IPS DF 4.7 (cell line): ENCODE measurements around the gene BRSK2.

Source experiments
- DNase-seq: peaks from one replicate; pipeline ENCODE4 v3.0.0-alpha.2; 2013; ENCODE audit warnings: low spot score; ENCODE audit errors: extremely low read depth

BRSK2 gene

GRCh38 chr11:1395773-1396374, 6.1 kb downstream of the BRSK2 start:
- DNase-seq: no peak

- DNase-seq: no peak
These were observed 6.7 kb downstream of the BRSK2 start for GRCh38 chr11:1396375-1396841.

GRCh38 chr11:1397146-1397861, 7.6 kb downstream of the BRSK2 start:
- no peak for DNase-seq

- DNase-seq: no peak
These were observed 8.3 kb downstream of the BRSK2 start for GRCh38 chr11:1397862-1398527.

GRCh38 chr11:1398528-1399235, 8.9 kb downstream of the BRSK2 start:
- no peak for DNase-seq

GRCh38 chr11:1399386-1400316, 9.9 kb downstream of the BRSK2 start:
- no peak for DNase-seq

GRCh38 chr11:1400317-1401170, 10.8 kb downstream of the BRSK2 start:
- no peak for DNase-seq

- DNase-seq: no peak
These were observed 11.4 kb downstream of the BRSK2 start for GRCh38 chr11:1401171-1401445.

GRCh38 chr11:1401656-1402221, 12.0 kb downstream of the BRSK2 start:
- DNase-seq: no peak

- no peak for DNase-seq
These were observed 12.8 kb downstream of the BRSK2 start for GRCh38 chr11:1402355-1403077.

GRCh38 chr11:1403078-1403620, 13.4 kb downstream of the BRSK2 start:
- DNase-seq: no peak

GRCh38 chr11:1403721-1404460, 14.2 kb downstream of the BRSK2 start:
- no peak for DNase-seq

GRCh38 chr11:1404461-1405185, 14.9 kb downstream of the BRSK2 start:
- no peak for DNase-seq

GRCh38 chr11:1405186-1406020, 15.7 kb downstream of the BRSK2 start:
- no peak for DNase-seq

- DNase-seq: no peak
These were observed 17.1 kb downstream of the BRSK2 start for GRCh38 chr11:1406571-1407485.

GRCh38 chr11:1407668-1408067, 17.9 kb downstream of the BRSK2 start:
- no peak for DNase-seq
